Measurements from ENCODE around the gene IKZF2. TPM values are rescaled to one million over a fixed set of nuclear protein-coding genes. Genes with fewer than 3 reads are reported as not detected.

IKZF2 gene
- total RNA-seq, 1 experiment from 2014 or later = 3.0 TPM

DNA sequence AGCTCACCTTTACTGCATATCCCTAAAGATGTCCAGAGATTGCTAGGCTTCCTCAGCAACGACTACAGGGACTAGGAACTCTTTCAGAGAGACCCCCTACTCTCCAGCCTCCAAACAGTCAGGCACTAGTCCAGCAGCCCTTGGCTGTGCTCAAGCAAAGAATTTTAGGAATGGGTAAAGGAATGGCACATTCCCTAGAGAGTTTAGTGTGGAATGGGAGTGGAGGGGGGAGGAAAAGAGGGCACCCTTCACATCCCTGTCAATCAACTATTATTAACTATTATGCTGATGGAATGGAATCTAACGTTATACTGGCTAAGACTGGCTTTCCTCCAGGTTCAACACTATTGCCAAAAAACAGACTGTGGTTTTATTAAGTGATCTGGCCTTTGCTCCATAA lies 64.8 kb downstream of the IKZF2 start:
- Histone ChIP-seq H3K18ac (ENCODE audit: insufficient read length, low read depth, low read length) (no peak overlapping the region), H2BK12ac (ENCODE audit: insufficient read length, low read depth, low read length) (no peak overlapping the region), H3K4ac (ENCODE audit: low read depth, low read length) (no peak overlapping the region), H3K9ac (ENCODE audit: extremely low read depth, insufficient read length, low read length) (no peak overlapping the region), H3K4me1 (ENCODE audit: insufficient read depth, low read length) (no peaks in the 10 kb centered on the region; the same call in 1 of the 2 replicates), H4K5ac (ENCODE audit: insufficient read length, low read depth, low read length) (no peak overlapping the region), H3K79me2 (ENCODE audit: insufficient read depth, low read length) (no peaks in the 10 kb centered on the region), H2BK120ac (ENCODE audit: low read depth, low read length, poor library complexity, severe bottlenecking) (no peak overlapping the region), H3K27ac (ENCODE audit: insufficient read length, low read depth, low read length) (peak overlapping the region; percentile 6), H3K14ac (ENCODE audit: insufficient read depth, low read length) (no peak overlapping the region), H2BK20ac (ENCODE audit: low read depth, low read length, poor library complexity, severe bottlenecking) (no peak overlapping the region), H4K20me1 (ENCODE audit: control insufficient read depth, insufficient read depth, insufficient read length) (no peaks in the 10 kb centered on the region), H3K4me2 (ENCODE audit: insufficient read depth, insufficient read length, low read length) (no peak overlapping the region), H3K27me3 (ENCODE audit: insufficient read depth, low read length) (no peaks in the 10 kb centered on the region), H2BK15ac (ENCODE audit: low read depth, low read length) (no peak overlapping the region), H3K23me2 (ENCODE audit: insufficient read length, low read depth, low read length, poor library complexity, severe bottlenecking) (no peaks in the 10 kb centered on the region), H3K9me3 (ENCODE audit: control insufficient read depth, low read depth, low read length) (no peaks in the 10 kb centered on the region), H2BK5ac (ENCODE audit: insufficient read length, low read length) (no peak overlapping the region), H3K23ac (ENCODE audit: insufficient read length, low read depth, low read length) (no peak overlapping the region), H3K79me1 (ENCODE audit: insufficient read depth, low read depth, low read length, poor library complexity, severe bottlenecking) (no peaks in the 10 kb centered on the region), H2AFZ (ENCODE audit: low read length) (no peak overlapping the region), H3K56ac (ENCODE audit: insufficient read length, low read depth, low read length) (no peak overlapping the region), H2AK5ac (ENCODE audit: insufficient read length, low read length) (no peak overlapping the region), H3T11ph (ENCODE audit: low read length) (no peak overlapping the region), H4K8ac (replicated peaks; ENCODE audit: insufficient read length, low read depth, low read length) (no peak overlapping the region), H4K91ac (ENCODE audit: insufficient read length, low read depth, low read length) (no peak overlapping the region)
- WGBS (ENCODE audit: extremely low coverage, insufficient read length, low lambda C conversion rate) = no CpG with 5 or more reads among the region's 2 CpGs
- Mint-ChIP-seq H3K4me1 (peaks cover 17 to 19% of the 10 kb centered on the region in 2 experiments), H3K27me3 (ENCODE audit: low read depth) (no peaks in the 10 kb centered on the region), H3K27ac (peak overlapping the region; percentile 71 to 99 (median 93)), H3K9me3 (no peaks in the 10 kb centered on the region), H3K4me3 (no peak overlapping the region; a peak in 1 of 5 replicates), H3K36me3 (ENCODE audit: insufficient read depth in 1 of 3, low read depth in 3 of 3) (no peaks in the 10 kb centered on the region)
- TF ChIP-seq, protein P1, sequence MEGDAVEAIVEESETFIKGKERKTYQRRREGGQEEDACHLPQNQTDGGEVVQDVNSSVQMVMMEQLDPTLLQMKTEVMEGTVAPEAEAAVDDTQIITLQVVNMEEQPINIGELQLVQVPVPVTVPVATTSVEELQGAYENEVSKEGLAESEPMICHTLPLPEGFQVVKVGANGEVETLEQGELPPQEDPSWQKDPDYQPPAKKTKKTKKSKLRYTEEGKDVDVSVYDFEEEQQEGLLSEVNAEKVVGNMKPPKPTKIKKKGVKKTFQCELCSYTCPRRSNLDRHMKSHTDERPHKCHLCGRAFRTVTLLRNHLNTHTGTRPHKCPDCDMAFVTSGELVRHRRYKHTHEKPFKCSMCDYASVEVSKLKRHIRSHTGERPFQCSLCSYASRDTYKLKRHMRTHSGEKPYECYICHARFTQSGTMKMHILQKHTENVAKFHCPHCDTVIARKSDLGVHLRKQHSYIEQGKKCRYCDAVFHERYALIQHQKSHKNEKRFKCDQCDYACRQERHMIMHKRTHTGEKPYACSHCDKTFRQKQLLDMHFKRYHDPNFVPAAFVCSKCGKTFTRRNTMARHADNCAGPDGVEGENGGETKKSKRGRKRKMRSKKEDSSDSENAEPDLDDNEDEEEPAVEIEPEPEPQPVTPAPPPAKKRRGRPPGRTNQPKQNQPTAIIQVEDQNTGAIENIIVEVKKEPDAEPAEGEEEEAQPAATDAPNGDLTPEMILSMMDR (conservative IDR thresholded peaks at IDR 0.05) = no peak
- DNase-seq = peak; percentile 46
